Ascending aorta (tissue), 2 donors: Measurements from ENCODE around the gene LSM10. TPM values are rescaled to one million over a fixed set of nuclear protein-coding genes. Genes with fewer than 3 reads are reported as not detected.
A peak's percentile ranks its signal among the peaks of the same experiment; 100 is the strongest.

Experiments used
- DNase-seq, 2 donors: peaks; one replicate each; pipeline ENCODE4 v3.0.0-alpha.2; 2019; ENCODE audit warnings: low spot score in 2 of 2
- H3K27ac ChIP-seq, 2 donors: fragments of 200-600 bp; sonication (generic); one replicate each; pipeline ENCODE4 v1.5.1; 2016 to 2017; ENCODE audit warnings: mild to moderate bottlenecking in 1 of 2
- H3K27me3 ChIP-seq: fragments of 200-600 bp; sonication (generic); one replicate; pipeline ENCODE4 v1.5.1; 2017
- H3K36me3 ChIP-seq, 2 donors: fragments of 200-600 bp; sonication (generic); one replicate each; pipeline ENCODE4 v1.5.1; 2016
- H3K4me1 ChIP-seq, 2 donors: fragments of 200-600 bp; sonication (generic); one replicate each; pipeline ENCODE4 v1.5.1; 2016 to 2017; ENCODE audit warnings: mild to moderate bottlenecking in 1 of 2
- H3K4me3 ChIP-seq, 2 donors: fragments of 200-600 bp; sonication (generic); one replicate each; pipeline ENCODE4 v1.5.1; 2016 to 2017; ENCODE audit warnings: mild to moderate bottlenecking in 1 of 2
- H3K9me3 ChIP-seq, 2 donors: fragments of 200-600 bp; sonication (generic); one replicate each; pipeline ENCODE4 v1.5.1; 2016
- CTCF ChIP-seq, 3 experiments: fragments of 200-600 bp in 2 of 3; fragments of 450-650 bp in 1 of 3; sonication (generic) in 2 of 3; IDR thresholded peaks; one replicate each; pipeline ENCODE4 v1.5.1; 2016 to 2019; ENCODE audit warnings: antibody characterized with exemption in 3 of 3, mild to moderate bottlenecking in 1 of 3, moderate library complexity in 1 of 3
- intact Hi-C: fragments of 100-400 bp; cut with DNase I; formaldehyde crosslinking; loops from one replicate; pipeline ENCODE4 v1.15.1; 2023
- total RNA-seq: library from RNA; depleted of rRNA; stranded (reverse); fragments of >200 nt; gene quantifications from one replicate; pipeline ENCODE4 v1.1.0, GENCODE V29; 2016

The LSM10 gene
- total RNA-seq, 1 donor from 2014 or later, result 9.8 TPM

- Histone ChIP-seq H3K4me1 (no peaks in the 10 kb centered on the region), H3K4me3 (no peak overlapping the region), H3K27me3 (no peaks in the 10 kb centered on the region), H3K27ac (no peak overlapping the region), H3K36me3 (peaks cover 45 to 59% of the 10 kb centered on the region in 2 donors), H3K9me3 (no peaks in the 10 kb centered on the region)
- no peak for TF ChIP-seq CTCF (IDR thresholded peaks at IDR 0.05)
- no peak for DNase-seq
- intact Hi-C loops, result no loop called here
These were observed 39.1 kb downstream of the LSM10 start for GRCh38 chr1:36358514-36359084.

GRCh38 chr1:36355811-36356210 lies 41.9 kb downstream of the LSM10 start:
- Histone ChIP-seq H3K4me3 (no peak overlapping the region), H3K4me1 (peaks cover 24 to 26% of the 10 kb centered on the region in 2 donors), H3K36me3 (peaks cover 38 to 53% of the 10 kb centered on the region in 2 donors), H3K9me3 (no peaks in the 10 kb centered on the region), H3K27ac (peak overlapping the region in 1 of 2 donors; percentile 31), H3K27me3 (no peaks in the 10 kb centered on the region)
- DNase-seq, result no peak
- no peak for TF ChIP-seq CTCF (IDR thresholded peaks at IDR 0.05)
- intact Hi-C loops, result no loop called here

- Histone ChIP-seq H3K27ac (peak overlapping the region in 1 of 2 donors; percentile 89), H3K27me3 (no peaks in the 10 kb centered on the region), H3K4me3 (no peak overlapping the region), H3K9me3 (no peaks in the 10 kb centered on the region), H3K4me1 (peaks cover 36 to 39% of the 10 kb centered on the region in 2 donors), H3K36me3 (peaks cover 38 to 53% of the 10 kb centered on the region in 2 donors)
- TF ChIP-seq CTCF (IDR thresholded peaks at IDR 0.05), result no peak
- intact Hi-C loops, result no loop called here
- DNase-seq, result no peak
These were observed 43.2 kb downstream of the LSM10 start for GRCh38 chr1:36354486-36354885.

GRCh38 chr1:36352910-36353878 lies 44.5 kb downstream of the LSM10 start:
- no peak for TF ChIP-seq CTCF (IDR thresholded peaks at IDR 0.05)
- no peaks in the 10 kb centered on the region for H3K9me3 ChIP-seq
- peak overlapping the region; percentile 84 to 89 for H3K27ac ChIP-seq
- H3K36me3 ChIP-seq, result peaks cover 38 to 52% of the 10 kb centered on the region in 2 donors
- peaks cover 39 to 43% of the 10 kb centered on the region in 2 donors for H3K4me1 ChIP-seq
- H3K4me3 ChIP-seq, result no peak overlapping the region
- intact Hi-C loops, result no loop called here
- H3K27me3 ChIP-seq, result no peaks in the 10 kb centered on the region
- DNase-seq, result no peak

GRCh38 chr1:36352125-36352909 lies 45.4 kb downstream of the LSM10 start:
- Histone ChIP-seq H3K27me3 (no peaks in the 10 kb centered on the region), H3K4me1 (peaks cover 39 to 43% of the 10 kb centered on the region in 2 donors), H3K9me3 (no peaks in the 10 kb centered on the region), H3K36me3 (peaks cover 35 to 51% of the 10 kb centered on the region in 2 donors), H3K4me3 (no peak overlapping the region), H3K27ac (peak overlapping the region; percentile 84 to 89)
- no peak for DNase-seq
- intact Hi-C loops, result no loop called here
- TF ChIP-seq CTCF (IDR thresholded peaks at IDR 0.05), result no peak
